Measurements from ENCODE around the gene CDCA5. TPM values are rescaled to one million over a fixed set of nuclear protein-coding genes. Genes with fewer than 3 reads are reported as not detected.

The CDCA5 gene
- total RNA-seq, 1 experiment from 2014 or later: 72.1 TPM

DNA sequence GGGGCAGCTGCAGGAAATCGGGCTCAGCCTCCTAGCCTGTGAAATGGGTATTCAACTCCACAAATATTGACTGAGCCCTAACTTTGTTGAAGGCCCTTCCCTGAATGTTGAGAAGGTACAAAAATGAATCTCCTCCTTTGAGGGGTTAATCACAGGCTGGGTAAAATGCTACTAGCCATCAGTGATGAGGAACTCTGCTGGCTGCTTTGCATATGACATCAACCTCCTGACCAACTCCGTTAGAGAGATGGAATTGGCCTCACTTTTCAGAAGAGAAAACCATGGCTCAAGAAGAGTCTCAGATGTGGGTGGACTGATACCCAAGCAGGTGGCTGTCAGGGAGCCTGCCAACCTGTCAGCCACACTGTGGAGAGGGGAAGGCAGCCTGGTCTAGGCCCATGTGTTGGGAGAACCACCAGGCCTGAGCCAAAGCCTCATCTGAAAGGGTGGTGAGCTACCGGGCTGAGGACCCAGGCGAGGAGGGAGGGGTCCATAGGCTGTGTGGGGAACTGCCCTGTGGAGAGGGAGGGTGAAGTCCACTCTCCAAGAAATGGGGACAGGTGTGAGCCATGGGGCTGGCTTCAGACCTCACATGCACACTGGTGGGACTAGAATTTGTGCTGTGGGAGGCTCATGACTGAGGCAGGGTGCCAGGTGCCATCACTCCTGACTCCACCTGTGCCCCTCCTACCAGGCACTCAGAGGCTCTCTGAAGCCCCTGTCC lies 11.8 kb downstream of the CDCA5 start (continued):
- TF ChIP-seq, protein P1, sequence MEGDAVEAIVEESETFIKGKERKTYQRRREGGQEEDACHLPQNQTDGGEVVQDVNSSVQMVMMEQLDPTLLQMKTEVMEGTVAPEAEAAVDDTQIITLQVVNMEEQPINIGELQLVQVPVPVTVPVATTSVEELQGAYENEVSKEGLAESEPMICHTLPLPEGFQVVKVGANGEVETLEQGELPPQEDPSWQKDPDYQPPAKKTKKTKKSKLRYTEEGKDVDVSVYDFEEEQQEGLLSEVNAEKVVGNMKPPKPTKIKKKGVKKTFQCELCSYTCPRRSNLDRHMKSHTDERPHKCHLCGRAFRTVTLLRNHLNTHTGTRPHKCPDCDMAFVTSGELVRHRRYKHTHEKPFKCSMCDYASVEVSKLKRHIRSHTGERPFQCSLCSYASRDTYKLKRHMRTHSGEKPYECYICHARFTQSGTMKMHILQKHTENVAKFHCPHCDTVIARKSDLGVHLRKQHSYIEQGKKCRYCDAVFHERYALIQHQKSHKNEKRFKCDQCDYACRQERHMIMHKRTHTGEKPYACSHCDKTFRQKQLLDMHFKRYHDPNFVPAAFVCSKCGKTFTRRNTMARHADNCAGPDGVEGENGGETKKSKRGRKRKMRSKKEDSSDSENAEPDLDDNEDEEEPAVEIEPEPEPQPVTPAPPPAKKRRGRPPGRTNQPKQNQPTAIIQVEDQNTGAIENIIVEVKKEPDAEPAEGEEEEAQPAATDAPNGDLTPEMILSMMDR (IDR thresholded peaks at IDR 0.05 in 2 of 3, conservative IDR thresholded peaks at IDR 0.05 in 1 of 3; ENCODE audit: borderline replicate concordance in 1 of 3, insufficient read depth in 1 of 3, low read depth in 2 of 3, low read length in 2 of 3): no peak
- TF ChIP-seq ZFX (IDR thresholded peaks at IDR 0.05): no peak
- TF ChIP-seq EZH2phosphoT487 (IDR thresholded peaks at IDR 0.05; ENCODE audit: borderline replicate concordance): no peak
- no peak for TF ChIP-seq CBX3 (IDR thresholded peaks at IDR 0.05; ENCODE audit: low read depth)

DNA sequence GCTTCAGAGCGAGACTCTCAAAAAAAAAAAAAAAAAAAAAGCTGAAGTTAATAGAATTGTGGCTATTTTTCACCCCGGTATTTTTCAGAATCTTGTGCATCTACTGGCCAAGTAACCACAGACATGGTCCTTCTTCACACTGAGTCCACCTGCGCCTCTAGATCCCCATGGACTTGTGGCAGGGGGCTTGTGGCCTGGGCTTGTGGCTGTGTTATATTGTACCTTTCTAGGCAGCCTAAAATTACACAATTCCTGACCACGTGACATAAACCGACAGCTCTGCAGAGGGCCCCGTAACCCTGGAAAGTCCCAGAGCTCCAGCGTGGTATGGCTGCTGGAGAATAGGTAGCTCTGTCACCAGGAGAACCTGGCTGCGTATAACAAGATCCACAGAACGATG lies 14.6 kb downstream of the CDCA5 start:
- RAD21 ChIA-PET (ENCODE audit: low non-redundant PET in 1 of 2, low total read pairs in 2 of 2, uncharacterized antibody in 2 of 2, unreplicated experiment in 2 of 2): no interaction called here
- Histone ChIP-seq H3K9me2 (ENCODE audit: insufficient read depth) (no peaks in the 10 kb centered on the region), H3K4me1 (ENCODE audit: control insufficient read depth in 1 of 2, insufficient read depth in 2 of 2, low read length in 2 of 2) (no peaks in the 10 kb centered on the region), H3K27ac (ENCODE audit: low read depth, low read length) (no peak overlapping the region), H3K4me3 (replicated peaks in 1 of 2; ENCODE audit: low read depth in 1 of 2, low read length in 2 of 2) (no peak overlapping the region), H2AFZ (ENCODE audit: low read depth, low read length, poor library complexity, severe bottlenecking) (no peak overlapping the region), H4K20me1 (ENCODE audit: insufficient read depth) (no peaks in the 10 kb centered on the region), H3K27me3 (ENCODE audit: insufficient read depth, low read length) (no peaks in the 10 kb centered on the region), H3K36me3 (ENCODE audit: control insufficient read depth in 1 of 2, insufficient read depth in 2 of 2, low read length in 2 of 2) (no peaks in the 10 kb centered on the region), H3K4me2 (ENCODE audit: low read length) (no peak overlapping the region), H3K79me2 (ENCODE audit: insufficient read depth, low read length) (no peaks in the 10 kb centered on the region), H3K9me3 (ENCODE audit: control insufficient read depth in 1 of 2, insufficient read depth in 1 of 2, low read depth in 1 of 2, low read length in 2 of 2) (no peaks in the 10 kb centered on the region), H3K9ac (ENCODE audit: low read length) (no peak overlapping the region)
- ATAC-seq: no peak
- no peak for TF ChIP-seq SIN3A (IDR thresholded peaks at IDR 0.05; ENCODE audit: low read depth)
- no peak for TF ChIP-seq EZH2phosphoT487 (IDR thresholded peaks at IDR 0.05; ENCODE audit: borderline replicate concordance)
- TF ChIP-seq EZH2 (IDR thresholded peaks at IDR 0.05): no peak
- TF ChIP-seq RAD21 (IDR thresholded peaks at IDR 0.05; ENCODE audit: low read depth): no peak
- TF ChIP-seq POLR2A (IDR thresholded peaks at IDR 0.05; ENCODE audit: borderline replicate concordance, extremely low read depth, insufficient read depth, insufficient read length): no peak
- CTCF ChIA-PET: interaction anchor here (0.6 kb wide), 1 partner anchor 150 kb away, joined by 3 read pairs; no protein-coding TSS in a partner anchor
- DNase-seq (ENCODE audit: low read depth, low spot score): no peak
- POLR2A ChIA-PET: no interaction called here
- intact Hi-C loops (cut with micrococcal nuclease): no loop called here
- BruUV-seq (replicated peaks): no TSS peak
